SU-DHL-6 (cell line): ENCODE measurements around the gene AFAP1.

Experiments used
- H2AFZ ChIP-seq: fragments of 200-600 bp; sonication (generic); 2 replicates; pipeline ENCODE4 v1.6.1; 2014; ENCODE audit warnings: low read depth, mild to moderate bottlenecking, moderate library complexity, mixed read lengths, antibody characterized with exemption, low read length; ENCODE audit not compliant: severe bottlenecking
- H3F3A ChIP-seq: fragments of 200-600 bp; shearing (Covaris generic); 2 replicates; pipeline ENCODE4 v1.6.0; 2016; ENCODE audit warnings: antibody characterized with exemption, mild to moderate bottlenecking; ENCODE audit not compliant: insufficient read depth
- H3K27ac ChIP-seq: fragments of 200-600 bp; sonication (generic); 2 replicates; pipeline ENCODE4 v1.5.1; 2016; ENCODE audit warnings: low read depth, mild to moderate bottlenecking, low read length, moderate library complexity, mixed read lengths
- H3K27me3 ChIP-seq: fragments of 200-600 bp; sonication (generic), shearing (Covaris generic); 2 replicates; pipeline ENCODE4 v1.6.0; 2014; ENCODE audit warnings: mild to moderate bottlenecking, low read length
- H3K36me3 ChIP-seq: fragments of 200-600 bp; sonication (generic); 2 replicates; pipeline ENCODE4 v1.6.1; 2014; ENCODE audit warnings: mild to moderate bottlenecking, low read length, mixed read lengths
- H3K4me2 ChIP-seq: fragments of 300-600, 200-600 bp; shearing (Covaris generic), sonication (generic); 2 replicates; pipeline ENCODE4 v1.6.0; 2014; ENCODE audit warnings: low read length, low read depth, mild to moderate bottlenecking; ENCODE audit not compliant: poor library complexity, severe bottlenecking
- H3K4me3 ChIP-seq: fragments of 200-600 bp; sonication (generic); 2 replicates; pipeline ENCODE4 v1.5.1; 2014; ENCODE audit warnings: antibody characterized with exemption, low read length, mild to moderate bottlenecking, mixed read lengths; ENCODE audit not compliant: insufficient read depth, poor library complexity, severe bottlenecking
- H3K79me2 ChIP-seq: fragments of 200-600 bp; sonication (generic); 2 replicates; pipeline ENCODE4 v1.6.1; 2014; ENCODE audit warnings: mild to moderate bottlenecking, low read length, moderate library complexity; ENCODE audit not compliant: insufficient read depth
- H3K9ac ChIP-seq: fragments of 200-600 bp; sonication (generic); 2 replicates; pipeline ENCODE4 v1.7.0; 2014; ENCODE audit warnings: mild to moderate bottlenecking, low read length
- H3K9me2 ChIP-seq: fragments of 200-600 bp; sonication (generic); replicated peaks from 2 replicates; pipeline ENCODE4 v1.6.1; 2014; ENCODE audit warnings: low read length; ENCODE audit not compliant: insufficient read depth
- H3K9me3 ChIP-seq: fragments of 200-600 bp; sonication (generic); 2 replicates; pipeline ENCODE4 v1.6.1; 2014; ENCODE audit warnings: low read length, mixed read lengths; ENCODE audit not compliant: insufficient read depth
- H4K20me1 ChIP-seq: fragments of 200-600 bp; sonication (generic); 2 replicates; pipeline ENCODE4 v1.6.1; 2014; ENCODE audit warnings: low read depth, mild to moderate bottlenecking, antibody characterized with exemption, low read length, moderate library complexity, mixed read lengths
- EZH2phosphoT487 ChIP-seq: fragments of 200-600 bp; sonication (generic), shearing (Covaris generic); conservative IDR thresholded peaks from 2 replicates; pipeline ENCODE4 v1.6.1; 2018; ENCODE audit warnings: mild to moderate bottlenecking, antibody characterized with exemption, low read length, moderate library complexity, mixed read lengths
- TF ChIP-seq, protein P1 (sequence below): fragments of 200-600 bp; sonication (generic); IDR thresholded peaks from one replicate; pipeline ENCODE4 v1.5.1; 2017; ENCODE audit warnings: antibody characterized with exemption, mild to moderate bottlenecking, low read length, moderate library complexity; ENCODE audit not compliant: insufficient read depth, poor library complexity, severe bottlenecking

AFAP1 gene

GRCh38 chr4:7867191-7867590 is 72.5 kb downstream of the AFAP1 start:
- Histone ChIP-seq H3K79me2 (no peaks in the 10 kb centered on the region), H3K4me3 (no peak overlapping the region), H3K36me3 (no peaks in the 10 kb centered on the region), H3K9ac (no peak overlapping the region), H3F3A (no peaks in the 10 kb centered on the region), H3K27ac (no peak overlapping the region), H3K4me2 (no peak overlapping the region), H2AFZ (no peak overlapping the region), H3K27me3 (no peaks in the 10 kb centered on the region), H4K20me1 (no peaks in the 10 kb centered on the region), H3K9me3 (0 out of 2 replicates have a peak, but pooled peaks cover 4% of the 10 kb centered on the region), H3K9me2 (no peaks in the 10 kb centered on the region)
- TF ChIP-seq, protein P1, sequence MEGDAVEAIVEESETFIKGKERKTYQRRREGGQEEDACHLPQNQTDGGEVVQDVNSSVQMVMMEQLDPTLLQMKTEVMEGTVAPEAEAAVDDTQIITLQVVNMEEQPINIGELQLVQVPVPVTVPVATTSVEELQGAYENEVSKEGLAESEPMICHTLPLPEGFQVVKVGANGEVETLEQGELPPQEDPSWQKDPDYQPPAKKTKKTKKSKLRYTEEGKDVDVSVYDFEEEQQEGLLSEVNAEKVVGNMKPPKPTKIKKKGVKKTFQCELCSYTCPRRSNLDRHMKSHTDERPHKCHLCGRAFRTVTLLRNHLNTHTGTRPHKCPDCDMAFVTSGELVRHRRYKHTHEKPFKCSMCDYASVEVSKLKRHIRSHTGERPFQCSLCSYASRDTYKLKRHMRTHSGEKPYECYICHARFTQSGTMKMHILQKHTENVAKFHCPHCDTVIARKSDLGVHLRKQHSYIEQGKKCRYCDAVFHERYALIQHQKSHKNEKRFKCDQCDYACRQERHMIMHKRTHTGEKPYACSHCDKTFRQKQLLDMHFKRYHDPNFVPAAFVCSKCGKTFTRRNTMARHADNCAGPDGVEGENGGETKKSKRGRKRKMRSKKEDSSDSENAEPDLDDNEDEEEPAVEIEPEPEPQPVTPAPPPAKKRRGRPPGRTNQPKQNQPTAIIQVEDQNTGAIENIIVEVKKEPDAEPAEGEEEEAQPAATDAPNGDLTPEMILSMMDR: no peak
- no peak for TF ChIP-seq EZH2phosphoT487

DNA sequence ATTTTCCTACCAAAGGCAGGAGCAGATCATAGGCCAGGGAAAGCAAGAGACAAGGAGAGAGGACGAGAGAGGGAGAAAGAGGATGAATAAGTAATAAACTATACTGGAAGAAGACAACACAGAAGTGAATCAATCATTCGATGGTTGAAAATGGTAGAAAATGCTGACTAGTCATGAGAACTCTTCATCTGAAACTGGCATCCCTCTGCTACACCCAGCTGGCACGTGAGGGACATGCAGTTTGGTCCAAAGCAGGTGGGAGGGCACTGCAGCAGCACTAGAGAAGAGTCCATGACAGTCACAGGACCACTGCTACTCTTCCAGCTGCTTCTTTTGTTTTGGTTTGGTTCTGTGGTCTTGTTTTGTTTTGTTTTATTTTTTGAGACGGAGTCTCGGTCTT is 74.1 kb downstream of the AFAP1 start:
- H3K4me2 ChIP-seq: no peak overlapping the region
- no peaks in the 10 kb centered on the region for H4K20me1 ChIP-seq
- H3K9me3 ChIP-seq: 0 out of 2 replicates have a peak, but pooled peaks cover 4% of the 10 kb centered on the region
- TF ChIP-seq, protein P1: no peak
- TF ChIP-seq EZH2phosphoT487: no peak
- no peak overlapping the region for H2AFZ ChIP-seq
- H3K79me2 ChIP-seq: no peaks in the 10 kb centered on the region
- H3K27me3 ChIP-seq: no peaks in the 10 kb centered on the region
- no peak overlapping the region for H3K27ac ChIP-seq
- no peaks in the 10 kb centered on the region for H3K9me2 ChIP-seq
- no peak overlapping the region for H3K9ac ChIP-seq
- no peaks in the 10 kb centered on the region for H3F3A ChIP-seq
- no peaks in the 10 kb centered on the region for H3K36me3 ChIP-seq
- no peak overlapping the region for H3K4me3 ChIP-seq

GRCh38 chr4:7864685-7865084 is 75.0 kb downstream of the AFAP1 start:
- Histone ChIP-seq H3K36me3 (no peaks in the 10 kb centered on the region), H3K4me3 (no peak overlapping the region), H3K27me3 (no peaks in the 10 kb centered on the region), H3F3A (no peaks in the 10 kb centered on the region), H3K9me2 (no peaks in the 10 kb centered on the region), H3K9me3 (0 out of 2 replicates have a peak, but pooled peaks cover 4% of the 10 kb centered on the region), H4K20me1 (no peaks in the 10 kb centered on the region), H3K79me2 (no peaks in the 10 kb centered on the region), H3K4me2 (no peak overlapping the region), H2AFZ (no peak overlapping the region), H3K9ac (no peak overlapping the region), H3K27ac (no peak overlapping the region)
- TF ChIP-seq, protein P1: no peak
- no peak for TF ChIP-seq EZH2phosphoT487
